Measurements from ENCODE around the gene IKZF1. TPM values are rescaled to one million over a fixed set of nuclear protein-coding genes. Genes with fewer than 3 reads are reported as not detected.
A peak's percentile ranks its signal among the peaks of the same experiment; 100 is the strongest.

The IKZF1 gene
- total RNA-seq, 2 donors from 2014 or later, result 4.9 to 5.6 TPM

- no peak for TF ChIP-seq CTCF (IDR thresholded peaks at IDR 0.05)
- no peaks in the 10 kb centered on the region for H3K4me1 ChIP-seq
- DNase-seq, result no peak
- H3K4me3 ChIP-seq, result no peak overlapping the region
- H3K27me3 ChIP-seq, result no peaks in the 10 kb centered on the region
- peak overlapping the region; percentile 23 for H3K27ac ChIP-seq
- no peak overlapping the region for H3K9ac ChIP-seq (ENCODE audit: low read depth in 2 of 2, low read length in 2 of 2)
- H3K9me3 ChIP-seq, result no peaks in the 10 kb centered on the region
- intact Hi-C loops (cut with DNase I), result no loop called here
- H3K36me3 ChIP-seq, result no peaks in the 10 kb centered on the region
Observed at GRCh38 chr7:50359995-50360925, 55.7 kb downstream of the IKZF1 start.

GRCh38 chr7:50362142-50362541, 57.6 kb downstream of the IKZF1 start:
- intact Hi-C loops (cut with DNase I), result no loop called here
- Histone ChIP-seq H3K27ac (no peak overlapping the region), H3K9me3 (no peaks in the 10 kb centered on the region), H3K9ac (ENCODE audit: low read depth in 2 of 2, low read length in 2 of 2) (no peak overlapping the region), H3K36me3 (no peaks in the 10 kb centered on the region), H3K4me1 (no peaks in the 10 kb centered on the region), H3K4me3 (no peak overlapping the region), H3K27me3 (no peaks in the 10 kb centered on the region)
- no peak for DNase-seq
- no peak for TF ChIP-seq CTCF (IDR thresholded peaks at IDR 0.05)

- no peak overlapping the region for H3K27ac ChIP-seq
- H3K9me3 ChIP-seq, result no peaks in the 10 kb centered on the region
- no peak overlapping the region for H3K4me3 ChIP-seq
- no peak for DNase-seq
- H3K9ac ChIP-seq (ENCODE audit: low read depth in 2 of 2, low read length in 2 of 2), result no peak overlapping the region
- no peak for TF ChIP-seq CTCF (IDR thresholded peaks at IDR 0.05)
- intact Hi-C loops (cut with DNase I), result no loop called here
- H3K27me3 ChIP-seq, result no peaks in the 10 kb centered on the region
- H3K36me3 ChIP-seq, result no peaks in the 10 kb centered on the region
- no peaks in the 10 kb centered on the region for H3K4me1 ChIP-seq
Observed at GRCh38 chr7:50362712-50363282, 58.3 kb downstream of the IKZF1 start.

- Histone ChIP-seq H3K9me3 (no peaks in the 10 kb centered on the region), H3K27me3 (no peaks in the 10 kb centered on the region), H3K4me1 (no peaks in the 10 kb centered on the region), H3K4me3 (no peak overlapping the region), H3K27ac (no peak overlapping the region), H3K9ac (ENCODE audit: low read depth in 2 of 2, low read length in 2 of 2) (no peak overlapping the region), H3K36me3 (no peaks in the 10 kb centered on the region)
- TF ChIP-seq CTCF (IDR thresholded peaks at IDR 0.05), result no peak
- intact Hi-C loops (cut with DNase I), result no loop called here
- no peak for DNase-seq
Observed at GRCh38 chr7:50363327-50364060, 59.0 kb downstream of the IKZF1 start.

GRCh38 chr7:50364645-50365044, 60.1 kb downstream of the IKZF1 start:
- TF ChIP-seq CTCF (IDR thresholded peaks at IDR 0.05), result no peak
- no peak for DNase-seq
- Histone ChIP-seq H3K4me1 (no peaks in the 10 kb centered on the region), H3K27me3 (no peaks in the 10 kb centered on the region), H3K27ac (no peak overlapping the region), H3K4me3 (no peak overlapping the region), H3K36me3 (no peaks in the 10 kb centered on the region), H3K9ac (ENCODE audit: low read depth in 2 of 2, low read length in 2 of 2) (no peak overlapping the region), H3K9me3 (no peaks in the 10 kb centered on the region)
- intact Hi-C loops (cut with DNase I), result no loop called here

Data from colonic mucosa (tissue), 4 donors.